CD4-positive, alpha-beta T cell treated with Interleukin-21 for 1 hour (primary cell): ENCODE measurements around the gene TPK1.
"Not testable (repeated sequence)": the region's sequence is repeated elsewhere in the genome, so short reads cannot be mapped to it uniquely, and the experiment has no call there.

Source experiments
- DNase-seq: peaks from one replicate; pipeline ENCODE4 v3.0.0-alpha.2; 2020

The TPK1 gene

DNA sequence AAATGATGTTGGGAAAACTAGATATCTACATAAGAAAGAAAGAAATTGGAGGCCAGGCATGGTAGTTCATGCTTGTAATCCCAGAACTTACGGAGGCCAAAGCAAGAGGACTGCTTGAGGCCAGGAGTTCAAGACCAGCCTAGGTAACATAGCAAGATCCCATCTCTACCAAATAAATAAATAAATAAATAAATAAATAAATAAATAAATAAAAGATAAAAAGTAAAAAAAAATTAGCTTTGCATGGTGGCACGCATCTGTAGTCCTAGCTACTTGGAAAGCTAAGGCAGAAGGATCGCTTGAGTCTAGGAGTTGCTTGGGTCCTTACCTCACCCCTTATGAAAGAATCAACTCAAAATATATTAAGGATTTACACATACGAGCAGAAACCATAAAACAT is 238.9 kb downstream of the TPK1 start:
- no peak for DNase-seq

DNA sequence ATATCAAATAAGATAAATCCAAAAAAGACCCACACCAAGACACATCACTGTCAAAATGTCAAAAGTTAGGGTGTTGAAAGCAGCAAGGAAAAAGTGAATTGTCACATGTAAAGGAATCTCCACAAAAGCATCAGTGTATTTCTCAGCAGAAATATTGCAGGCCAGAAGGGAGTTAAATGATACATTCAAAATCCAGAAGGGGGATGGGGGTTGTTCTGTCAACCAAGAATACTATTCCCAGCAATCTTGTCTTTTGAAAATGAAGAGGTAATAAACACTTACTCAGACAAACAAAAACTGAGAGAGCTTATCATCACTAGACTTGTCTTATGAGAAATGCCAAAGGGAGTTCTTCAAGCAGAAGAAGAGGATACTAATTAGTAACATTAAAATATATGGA is 241.3 kb downstream of the TPK1 start:
- DNase-seq: no peak

DNA sequence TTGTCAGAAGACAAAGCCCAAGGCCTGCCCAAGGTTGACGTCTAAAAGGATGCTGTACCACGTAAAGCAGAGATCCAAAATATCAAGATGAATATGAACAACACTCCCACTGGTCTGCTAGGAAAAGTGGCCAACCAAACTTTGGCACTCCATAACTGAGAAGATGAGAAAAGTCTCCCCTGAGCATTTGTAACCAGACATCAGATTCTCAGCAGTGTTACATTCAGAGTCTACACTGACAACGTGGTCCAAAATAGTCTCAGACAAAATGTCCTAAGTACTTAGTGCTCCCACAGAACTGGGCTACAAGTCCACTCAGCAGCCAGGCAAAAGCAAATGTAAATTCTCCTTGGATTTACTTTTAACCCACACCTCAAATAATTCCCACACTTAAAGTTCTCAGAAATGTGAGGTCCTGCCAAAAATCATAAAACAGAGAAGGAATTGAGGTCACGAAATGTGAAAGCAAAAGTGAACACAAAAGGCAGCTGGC is 247.2 kb downstream of the TPK1 start:
- DNase-seq: no peak

DNA sequence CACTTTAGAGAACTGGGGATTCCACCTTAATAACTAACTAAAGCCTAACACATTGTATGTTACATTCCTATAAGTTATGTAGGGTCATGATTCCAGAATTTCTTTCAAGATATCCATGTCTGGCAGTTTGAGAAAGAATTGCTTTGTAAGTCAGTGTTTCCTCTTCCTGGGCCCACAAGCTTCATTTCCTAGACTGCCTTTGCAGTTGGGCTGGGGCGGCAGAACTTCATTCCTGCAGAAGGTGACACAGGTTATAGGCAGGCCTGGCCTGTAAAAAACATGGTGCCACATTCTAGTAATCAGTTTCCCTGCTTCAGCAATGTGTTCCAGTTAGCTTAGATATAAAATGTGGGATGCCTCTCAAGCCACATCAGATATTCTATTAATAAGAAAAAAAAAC is 248.2 kb downstream of the TPK1 start:
- DNase-seq: no peak

DNA sequence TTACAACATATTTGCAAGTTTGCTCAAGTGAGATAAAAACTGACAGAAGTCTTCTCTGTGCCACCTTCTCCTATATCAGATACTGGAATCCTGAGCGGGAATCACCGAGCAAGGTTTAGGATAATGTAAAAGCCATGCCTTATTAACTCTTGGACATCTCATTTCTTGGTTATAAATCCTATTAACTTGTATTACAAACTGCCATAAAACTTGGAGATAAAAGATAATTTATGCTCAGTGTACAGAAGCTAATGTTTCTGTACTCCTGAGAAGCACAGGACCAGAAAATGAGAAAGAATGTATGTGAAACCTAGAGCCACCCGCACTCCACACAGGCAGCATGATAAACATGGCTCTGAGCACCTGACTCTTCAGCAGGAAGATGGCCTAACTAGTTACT is 251.1 kb downstream of the TPK1 start:
- DNase-seq: no peak

DNA sequence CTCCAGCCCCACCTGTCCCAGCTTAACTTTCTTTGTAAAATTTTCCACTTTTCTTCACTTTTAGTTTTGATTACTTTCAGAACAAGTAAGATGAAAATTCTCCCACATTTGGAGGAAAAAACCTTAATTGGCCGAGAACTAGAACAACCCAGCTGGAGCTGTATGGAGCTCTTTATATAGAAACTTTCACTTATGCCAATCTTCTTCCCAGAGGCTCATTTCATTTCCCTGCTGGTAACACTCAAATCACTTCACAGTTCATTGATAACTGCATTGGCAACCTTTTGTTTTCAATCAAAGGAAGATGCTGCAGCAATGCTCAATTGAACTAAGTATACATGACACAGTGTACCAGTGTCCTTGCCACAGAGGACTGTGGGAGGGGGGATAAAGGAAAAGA is 256.2 kb downstream of the TPK1 start:
- DNase-seq: no peak

DNA sequence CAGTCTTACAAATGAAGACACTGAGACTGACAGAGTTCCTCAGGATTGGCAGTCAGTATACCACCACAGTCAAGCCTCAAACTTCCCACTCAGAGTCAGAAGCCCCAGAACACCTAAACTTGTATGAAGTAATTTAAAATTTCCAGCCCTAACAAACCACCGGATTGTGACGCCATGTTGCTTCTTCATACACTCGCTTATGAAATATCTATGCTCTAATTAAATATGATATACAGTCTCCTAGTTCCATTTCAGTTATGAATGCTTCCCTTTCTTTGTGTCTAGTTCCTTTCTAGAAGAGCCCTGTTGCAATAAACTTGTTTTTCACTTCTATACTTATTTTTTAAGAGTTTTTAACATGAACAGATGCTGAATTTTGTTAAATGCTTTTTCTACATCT is 260.4 kb downstream of the TPK1 start:
- no peak for DNase-seq

DNA sequence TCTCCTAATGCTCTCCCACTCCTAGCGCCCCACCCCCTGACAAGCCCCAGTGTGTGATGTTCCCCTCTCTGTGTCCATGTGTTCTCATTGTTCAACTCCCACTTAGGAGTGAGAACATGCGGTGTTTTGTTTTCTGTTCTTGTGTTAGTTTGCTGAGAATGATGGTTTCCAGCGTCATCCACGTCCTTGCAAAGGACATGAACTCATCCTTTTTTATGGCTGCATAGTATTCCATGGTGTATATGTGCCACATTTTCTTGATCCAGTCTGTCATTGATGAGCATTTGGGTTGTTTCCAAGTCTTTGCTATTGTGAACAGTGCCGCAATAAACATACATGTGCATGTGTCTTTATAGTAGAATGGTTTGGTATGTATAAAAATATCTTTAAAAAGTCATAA is 261.1 kb downstream of the TPK1 start:
- DNase-seq: not testable (repeated sequence)

DNA sequence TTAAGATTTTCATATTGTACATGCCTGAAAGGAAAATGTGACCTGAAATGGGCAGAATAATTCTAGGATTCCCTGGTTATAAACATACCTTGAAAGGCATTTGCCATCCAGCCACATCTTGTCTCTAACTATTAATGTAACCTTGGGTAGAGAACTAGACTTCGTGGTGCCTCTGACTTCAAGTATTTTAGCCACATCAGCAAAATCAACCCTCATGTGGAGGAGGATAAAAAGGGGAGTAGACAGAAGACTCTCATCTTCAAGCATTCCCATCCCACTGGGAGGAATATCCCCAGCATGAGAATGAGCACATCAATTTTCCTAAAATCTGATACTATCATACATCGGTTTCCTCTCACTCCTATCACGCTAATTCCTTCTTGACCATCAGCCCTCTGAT is 267.6 kb downstream of the TPK1 start:
- no peak for DNase-seq

DNA sequence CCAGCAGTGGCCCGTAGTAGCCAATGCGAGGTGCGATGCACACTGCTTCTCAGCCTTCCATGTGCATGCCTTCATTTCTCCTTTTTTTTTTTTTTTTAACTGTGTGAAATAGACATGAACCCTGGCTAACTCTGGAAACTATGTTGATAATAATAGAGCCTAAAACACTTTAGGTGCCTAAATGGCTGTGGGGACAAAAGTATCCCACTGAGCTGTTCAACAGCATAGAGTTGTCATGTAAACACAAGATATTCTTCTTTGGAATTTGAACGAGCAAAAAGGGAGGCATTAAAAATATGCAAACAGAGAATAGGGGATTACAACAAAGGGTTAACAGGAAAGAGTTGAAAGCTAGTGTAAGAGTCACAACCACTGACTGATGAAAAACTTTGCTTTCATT is 270.3 kb downstream of the TPK1 start:
- DNase-seq: no peak

DNA sequence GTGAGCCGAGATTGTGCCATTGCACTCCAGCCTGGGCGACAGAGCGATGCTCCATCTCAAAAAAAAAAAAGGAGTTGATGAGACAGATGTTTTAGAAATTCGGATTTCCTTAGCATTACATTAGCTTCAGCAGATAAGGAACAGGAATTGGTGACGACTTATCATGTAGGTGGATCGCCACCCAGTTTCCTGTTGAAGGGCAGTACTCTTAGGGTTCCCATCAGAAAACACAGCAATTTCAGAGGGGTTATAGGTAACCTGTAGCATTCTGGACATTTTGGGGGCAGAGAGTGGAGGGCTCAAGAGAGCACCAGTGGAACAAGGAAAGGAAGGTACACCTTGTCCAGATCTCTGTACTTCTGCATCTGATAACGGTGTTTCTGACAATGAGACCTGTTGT is 286.0 kb downstream of the TPK1 start:
- DNase-seq: no peak

DNA sequence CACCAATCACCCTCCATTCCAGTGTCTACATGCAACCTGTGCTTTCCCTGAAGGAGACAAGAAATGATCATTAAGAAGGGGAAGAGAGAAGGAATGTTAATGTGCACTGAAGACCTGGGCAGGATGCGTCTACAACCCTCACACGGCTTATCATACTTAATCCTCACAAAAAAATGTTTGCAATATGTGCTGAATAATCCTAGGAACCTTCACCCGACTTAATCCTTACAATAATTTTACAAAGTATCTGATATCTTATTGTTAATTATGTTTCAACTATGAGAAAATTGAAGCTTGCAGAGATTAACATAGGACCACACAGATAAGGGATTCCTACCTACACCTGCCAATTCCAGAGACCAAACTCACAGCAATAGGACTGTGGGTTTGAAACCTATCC is 287.3 kb downstream of the TPK1 start:
- no peak for DNase-seq

DNA sequence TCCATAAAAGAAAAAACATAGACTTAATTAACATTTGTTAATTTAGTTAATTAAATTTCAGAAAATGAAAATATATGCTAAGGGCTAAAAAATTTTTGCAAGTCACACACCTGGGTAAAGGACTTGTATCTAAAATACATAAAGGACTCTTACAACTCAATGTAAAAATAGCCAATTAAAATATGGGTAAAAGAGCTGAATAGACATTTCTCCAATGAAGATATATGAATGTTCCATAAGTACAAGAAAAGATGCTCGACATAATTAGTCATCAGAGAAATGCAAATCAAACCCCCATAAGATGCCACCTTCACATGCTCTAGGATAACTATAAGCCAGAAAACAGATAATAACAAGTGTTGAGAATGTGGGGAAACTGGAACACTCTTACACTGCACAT is 288.0 kb downstream of the TPK1 start:
- DNase-seq: no peak

DNA sequence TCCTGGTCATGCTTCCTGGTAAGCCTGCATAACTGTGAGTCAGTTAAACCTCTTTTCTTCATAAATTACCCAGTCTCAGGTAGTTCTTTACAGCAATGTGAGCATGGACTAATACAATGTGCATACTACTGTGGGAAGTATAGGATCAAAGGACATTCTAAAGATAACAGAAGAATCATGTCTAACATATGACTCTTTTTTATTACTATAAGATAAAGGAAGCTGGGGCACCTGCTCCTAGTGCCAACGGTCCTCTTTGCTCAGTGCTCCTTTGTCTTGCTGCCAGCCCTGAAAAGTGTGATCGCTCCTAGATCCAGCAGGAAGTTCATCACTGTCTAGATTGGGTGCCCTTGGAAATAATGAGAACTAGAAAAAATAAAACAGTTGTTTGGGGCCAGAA is 289.1 kb downstream of the TPK1 start:
- DNase-seq: no peak

DNA sequence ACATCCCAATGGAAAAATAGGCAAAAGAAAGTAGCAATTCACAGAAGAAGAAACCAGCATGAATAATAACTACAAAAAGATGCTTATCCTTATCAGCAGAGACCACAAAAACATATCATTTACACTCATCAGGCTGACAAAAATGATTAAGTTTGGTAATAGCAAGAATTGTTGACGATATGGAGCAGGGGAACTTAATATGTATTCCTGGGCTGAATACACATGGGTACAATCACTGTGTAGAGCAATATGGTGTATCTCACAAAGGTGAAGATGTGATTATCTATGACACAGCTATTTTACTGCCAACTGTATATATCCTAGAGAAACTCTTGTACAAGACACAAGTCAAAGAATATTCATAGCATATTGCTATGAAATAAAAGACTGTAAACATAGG is 290.5 kb downstream of the TPK1 start:
- DNase-seq: no peak

DNA sequence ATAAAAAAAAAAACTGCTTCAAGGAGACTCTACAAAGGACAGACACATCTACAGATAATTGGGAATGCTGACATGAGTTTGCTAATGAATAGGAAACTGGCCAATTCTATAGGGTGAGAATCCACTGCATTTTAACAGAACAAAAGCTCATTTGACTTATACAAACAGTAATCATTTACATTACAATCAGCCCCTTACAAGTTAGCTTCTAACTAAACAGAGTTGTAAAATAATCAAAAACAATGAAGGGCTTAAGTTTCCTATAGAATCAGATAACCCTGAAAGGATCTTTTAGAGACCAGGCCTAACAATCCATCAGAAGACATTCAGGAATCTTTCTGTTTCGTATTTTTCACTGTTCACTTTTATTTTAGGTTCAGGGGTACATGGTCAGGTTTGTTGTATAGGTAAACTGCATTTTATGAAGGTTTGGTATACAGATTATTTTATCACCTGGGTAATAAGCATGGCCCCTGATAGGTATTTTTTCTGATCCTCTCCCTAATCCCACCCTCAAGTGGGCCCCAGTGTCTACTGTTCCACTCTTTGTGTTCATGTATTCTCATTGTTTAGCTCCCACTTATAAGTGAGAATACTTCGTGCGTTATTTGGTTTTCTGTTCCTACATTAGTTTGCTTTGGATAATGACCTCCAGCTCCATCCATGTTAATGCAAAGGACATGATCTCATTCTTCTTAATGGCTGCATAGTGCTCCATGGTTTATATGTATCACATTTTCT is 301.0 kb downstream of the TPK1 start:
- no peak for DNase-seq

DNA sequence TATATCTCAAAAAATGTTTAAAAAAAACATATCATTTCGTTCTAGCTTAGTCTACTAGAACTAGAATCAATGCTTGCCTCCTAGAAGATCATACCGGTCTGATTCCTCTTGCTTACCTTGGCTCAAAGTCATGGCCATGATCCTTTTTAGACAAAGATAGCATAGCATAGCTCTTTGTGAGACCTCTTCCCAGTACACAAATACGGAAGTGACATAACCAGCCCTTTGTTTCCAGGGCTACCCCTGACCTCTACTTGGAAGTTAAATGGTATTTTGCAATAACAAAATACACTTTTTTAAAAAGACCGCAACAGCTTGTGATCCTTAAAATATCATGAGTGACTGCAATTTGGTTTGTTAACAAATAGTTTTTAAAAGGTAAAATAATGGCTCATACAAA is 301.7 kb downstream of the TPK1 start:
- DNase-seq: no peak

DNA sequence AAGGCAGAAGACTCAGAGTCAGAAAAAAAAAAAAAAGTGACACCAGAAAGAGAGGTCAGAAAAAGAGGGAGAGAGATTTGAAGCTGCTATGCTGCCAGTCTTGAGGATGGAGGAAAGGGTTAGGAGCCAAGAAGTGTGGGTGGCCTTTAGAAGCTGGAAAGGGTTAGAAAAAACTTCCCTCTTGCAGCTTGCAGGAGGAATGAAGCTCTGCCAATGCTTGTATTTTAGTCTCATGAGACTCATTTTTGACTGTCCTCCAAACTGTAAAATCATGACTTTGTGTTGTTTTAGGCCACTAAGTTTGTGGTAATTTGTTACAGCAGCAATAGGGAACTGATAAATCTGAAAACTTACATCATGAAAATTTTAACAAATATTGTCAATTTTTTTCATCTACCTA is 304.7 kb downstream of the TPK1 start:
- DNase-seq: no peak

DNA sequence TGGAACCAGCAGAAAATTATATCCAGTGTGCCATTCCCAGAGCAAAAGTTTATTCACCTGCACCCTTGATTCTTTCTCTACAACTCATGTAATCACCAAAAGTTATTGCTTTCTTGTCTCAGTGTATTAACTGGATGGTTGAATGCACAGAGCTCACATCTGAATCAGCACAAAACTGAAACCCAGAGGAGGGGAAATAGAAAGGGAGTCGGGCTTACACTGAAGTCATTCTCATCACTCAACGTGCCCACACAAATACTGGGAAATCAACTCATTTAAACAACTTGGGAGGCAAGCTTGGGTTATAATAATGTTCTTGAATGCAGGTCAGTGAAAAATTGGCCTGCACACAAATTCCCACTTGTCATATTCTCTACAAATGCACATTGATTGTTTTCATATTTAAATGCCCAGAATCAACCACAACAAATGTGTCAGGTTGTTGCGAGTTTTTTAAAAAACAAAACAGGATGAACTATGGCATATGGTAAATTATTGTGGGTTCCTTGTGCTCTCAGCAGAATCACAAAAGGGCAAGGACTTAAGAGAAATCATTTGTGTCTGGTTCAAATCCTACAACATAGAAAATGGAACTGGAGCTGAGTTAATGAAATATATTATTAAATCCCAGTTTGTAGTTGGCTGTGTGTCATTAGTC is 306.5 kb downstream of the TPK1 start:
- DNase-seq: no peak

DNA sequence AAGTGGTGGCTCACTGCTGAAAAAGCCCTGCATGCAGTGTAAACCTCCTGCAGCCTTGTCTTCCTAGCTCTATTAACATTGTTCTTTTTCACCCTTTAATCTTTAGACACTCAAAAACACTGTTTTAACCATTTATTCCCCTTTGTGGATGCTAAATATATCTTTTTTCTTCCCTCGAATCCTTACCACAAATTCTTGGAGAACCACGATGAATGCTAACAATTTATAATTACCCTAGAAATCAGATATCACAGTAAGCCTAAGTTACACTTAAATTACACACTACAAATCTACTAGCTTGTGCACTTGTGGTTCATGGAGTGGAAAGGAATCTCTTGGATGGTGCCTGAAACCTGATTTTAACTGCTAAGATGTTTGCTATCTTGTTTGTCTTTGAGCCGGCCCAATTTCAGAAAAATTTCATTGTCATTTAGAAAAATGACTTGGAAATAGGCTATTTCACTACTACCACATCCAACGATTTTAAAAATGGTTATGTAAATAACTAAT is 307.3 kb downstream of the TPK1 start:
- no peak for DNase-seq

DNA sequence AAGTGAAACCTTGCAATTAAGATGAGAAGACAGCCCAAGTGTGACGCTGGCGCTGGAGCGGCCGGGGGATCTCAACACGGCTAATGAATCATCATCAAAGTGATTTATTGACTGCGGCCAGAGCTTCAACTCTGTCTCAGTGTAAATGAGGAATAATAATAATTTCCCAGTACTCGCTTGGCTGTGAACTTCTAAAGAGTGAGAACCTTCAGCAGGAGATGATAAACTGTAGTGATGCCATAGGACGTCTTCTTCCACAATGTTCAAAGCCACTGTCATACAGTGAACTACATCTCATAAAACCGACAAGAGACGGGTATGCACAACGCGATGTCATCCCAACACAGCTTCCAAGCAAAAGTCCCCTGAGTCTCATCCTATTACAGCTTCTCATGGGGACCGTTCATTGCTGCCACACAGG is 308.8 kb downstream of the TPK1 start:
- no peak for DNase-seq

DNA sequence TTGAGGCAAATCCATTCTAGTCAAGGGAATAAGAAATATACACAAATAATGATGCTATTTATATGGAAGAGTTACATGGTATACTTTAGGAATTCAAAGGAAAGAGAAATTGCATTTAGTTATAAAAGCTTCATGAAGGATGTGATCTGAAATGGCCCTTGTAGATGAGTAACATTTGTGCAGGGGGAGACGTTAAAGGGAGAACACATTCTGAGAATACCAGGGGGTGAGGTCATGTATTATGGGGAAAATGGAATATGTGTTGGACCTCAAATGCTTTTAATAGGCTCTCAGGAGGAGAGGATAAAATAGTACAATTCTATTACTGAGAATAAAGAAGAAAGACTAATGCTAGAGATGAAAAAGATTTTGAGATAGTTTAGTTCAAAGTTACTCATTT is 309.9 kb downstream of the TPK1 start:
- no peak for DNase-seq

DNA sequence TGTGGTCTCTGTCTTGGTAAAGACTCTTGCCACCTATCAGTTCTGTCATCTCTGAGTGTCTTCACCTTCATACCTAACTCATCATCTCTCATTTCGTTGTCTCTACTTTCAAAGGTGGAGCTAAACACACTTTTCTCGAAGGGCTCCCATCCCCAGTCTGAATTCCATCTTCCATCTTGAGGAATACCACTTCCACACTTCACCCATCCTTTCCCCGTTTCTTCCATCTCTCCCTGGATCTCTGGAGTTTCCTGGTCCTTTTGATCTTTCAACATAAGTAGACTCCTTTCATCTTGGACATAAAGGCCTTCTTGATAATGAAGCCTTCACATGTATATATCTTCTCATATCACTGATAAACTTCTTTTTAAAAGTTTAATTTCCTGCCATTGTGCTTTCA is 311.6 kb downstream of the TPK1 start:
- DNase-seq: no peak

DNA sequence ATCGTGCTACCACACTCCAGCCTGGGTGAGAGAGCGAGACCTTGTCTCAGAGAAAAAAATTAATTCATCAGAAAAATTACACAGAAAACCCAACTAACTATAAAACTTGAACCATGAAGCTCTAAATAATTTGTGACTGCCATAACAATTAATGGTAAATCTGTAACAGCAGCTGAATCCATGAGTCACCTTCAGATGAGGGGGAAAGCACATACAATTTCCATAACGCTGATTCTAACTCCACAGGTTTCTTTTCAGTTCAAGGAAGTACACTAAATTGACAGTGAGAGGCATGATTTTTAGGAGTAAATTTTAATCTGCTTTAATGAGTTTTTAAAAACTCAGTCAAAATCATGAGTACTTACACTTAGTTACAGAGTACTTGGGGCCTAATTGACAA is 312.2 kb downstream of the TPK1 start:
- DNase-seq: no peak

DNA sequence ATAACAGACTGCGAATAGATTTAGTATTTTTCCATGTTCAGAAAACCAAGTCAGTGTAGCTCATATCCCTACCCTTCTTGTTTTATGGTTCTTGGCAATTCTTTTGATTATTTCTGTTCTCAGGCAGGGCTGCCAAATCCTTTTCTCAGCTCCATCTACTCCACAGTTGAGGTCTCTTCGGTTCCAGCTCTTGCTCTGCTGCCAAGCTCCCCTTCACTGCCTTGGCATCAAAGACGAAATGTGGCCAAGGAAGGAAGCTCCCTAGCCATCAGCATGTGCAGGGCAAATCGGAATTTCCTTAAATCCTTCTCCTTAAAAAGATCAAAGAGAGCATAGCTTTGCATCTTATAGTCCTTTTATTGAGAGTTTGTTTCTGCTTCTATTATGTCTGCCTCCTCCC is 315.9 kb downstream of the TPK1 start:
- no peak for DNase-seq
